NK-92 (cell line): ENCODE measurements around the gene FMNL1.

Source experiments
- DNase-seq: peaks from one replicate; lab custom pipeline; 2025; ENCODE audit not compliant: unreplicated experiment; lab: John Stamatoyannopoulos, UW

The FMNL1 gene

DNA sequence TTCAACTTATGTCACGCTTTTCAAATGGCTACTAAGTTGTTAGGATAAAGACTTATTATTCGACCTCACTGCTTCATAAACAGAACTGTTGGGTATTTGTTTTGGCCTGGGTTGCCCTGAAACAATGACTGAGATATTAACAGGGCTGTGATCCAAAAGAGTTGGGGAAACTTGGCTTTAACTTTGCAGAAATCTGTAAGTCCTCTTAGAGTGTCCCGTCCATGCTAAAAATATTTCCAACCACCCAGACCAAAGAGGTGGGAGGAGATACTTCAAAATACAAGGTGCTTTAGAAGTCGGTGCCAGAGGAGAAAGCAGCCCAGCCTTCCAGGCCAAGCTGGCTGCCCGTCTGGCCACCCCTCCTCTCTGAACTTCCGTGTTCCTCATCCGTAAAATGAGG, 56.3 kb downstream of the FMNL1 start:
- no peak for DNase-seq

DNA sequence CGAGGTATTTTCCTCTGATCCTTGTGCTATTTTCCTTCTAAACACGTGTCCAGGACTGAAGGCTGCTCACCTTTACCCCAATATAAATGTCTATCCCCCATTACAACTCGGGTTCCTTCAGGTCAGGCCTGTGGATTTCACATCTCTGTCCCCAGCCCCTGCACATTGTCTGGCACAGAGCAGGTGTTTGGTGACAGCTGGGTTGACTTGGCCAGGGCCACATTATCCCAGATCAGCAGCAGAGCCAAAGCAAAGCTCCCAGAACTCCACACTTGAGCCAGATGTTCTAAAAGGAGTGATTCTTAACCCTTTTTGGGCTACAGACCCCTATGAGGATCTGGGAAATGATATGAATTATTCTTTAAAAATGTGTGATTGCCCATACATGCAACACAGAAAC, 58.2 kb downstream of the FMNL1 start:
- no peak for DNase-seq

DNA sequence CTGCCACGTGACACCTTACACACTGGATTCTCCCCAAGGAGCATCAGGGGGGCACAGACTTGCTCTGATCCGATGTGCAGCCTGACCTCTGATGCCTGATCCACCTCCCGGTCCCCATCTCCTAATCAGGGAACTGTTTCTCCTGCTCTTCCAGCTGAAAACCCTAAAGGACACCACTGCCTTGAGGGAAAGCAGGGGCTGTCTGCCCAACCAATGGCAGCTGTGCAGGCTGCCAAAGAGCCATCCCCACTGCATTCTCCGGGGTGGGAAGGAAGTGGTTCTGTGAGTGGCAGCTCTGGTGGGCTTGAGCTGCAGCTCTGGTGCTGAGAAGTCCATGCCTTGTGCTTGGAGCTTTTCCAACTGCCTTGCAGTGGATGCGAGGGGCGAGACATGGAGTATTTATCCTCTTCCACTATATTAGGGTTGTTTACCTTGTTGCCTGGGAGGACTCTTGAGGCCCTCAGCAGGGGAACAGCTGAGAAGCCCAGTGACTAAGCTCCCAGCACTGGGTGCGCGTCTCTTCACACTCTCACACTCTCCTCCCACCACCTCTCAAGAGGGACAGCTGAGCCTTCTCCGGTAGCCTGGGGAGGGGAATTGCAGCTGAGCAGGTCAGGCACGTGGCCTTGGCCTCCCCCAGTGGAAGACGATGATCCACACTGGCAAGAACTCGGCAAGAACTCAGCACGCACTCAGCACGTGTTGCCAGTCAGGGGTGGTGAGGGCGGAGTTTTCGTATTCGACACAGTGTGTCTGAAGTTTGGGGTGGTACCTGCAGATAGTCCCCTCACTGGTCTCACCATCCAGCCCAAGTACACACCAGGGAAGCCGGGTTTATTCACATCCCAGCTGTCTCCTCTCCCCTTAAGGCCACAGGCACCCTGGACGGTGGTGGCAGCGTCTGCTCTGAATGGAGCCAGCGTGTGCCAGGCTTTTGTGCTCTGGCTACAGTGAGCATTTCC, 61.3 kb downstream of the FMNL1 start:
- no peak for DNase-seq

DNA sequence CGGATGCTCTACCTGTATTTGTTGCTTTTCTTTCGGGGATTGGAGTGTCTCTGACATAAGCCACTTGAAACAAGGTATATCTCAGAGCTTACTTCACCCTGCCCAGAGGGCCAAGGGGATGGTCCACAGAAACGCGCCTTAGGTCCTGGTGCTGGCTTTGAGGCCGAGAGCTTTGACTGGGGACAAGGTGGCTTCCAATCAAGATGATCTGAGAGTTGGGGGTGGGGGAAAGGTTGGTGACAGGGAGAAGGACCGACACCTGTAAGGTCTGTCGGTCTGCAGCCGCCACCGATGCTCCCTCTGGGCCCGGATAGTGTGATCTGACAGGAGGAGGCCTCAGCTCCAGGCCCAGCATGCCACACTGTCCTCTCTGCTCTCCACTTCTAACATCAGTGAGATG, 62.0 kb downstream of the FMNL1 start:
- no peak for DNase-seq

DNA sequence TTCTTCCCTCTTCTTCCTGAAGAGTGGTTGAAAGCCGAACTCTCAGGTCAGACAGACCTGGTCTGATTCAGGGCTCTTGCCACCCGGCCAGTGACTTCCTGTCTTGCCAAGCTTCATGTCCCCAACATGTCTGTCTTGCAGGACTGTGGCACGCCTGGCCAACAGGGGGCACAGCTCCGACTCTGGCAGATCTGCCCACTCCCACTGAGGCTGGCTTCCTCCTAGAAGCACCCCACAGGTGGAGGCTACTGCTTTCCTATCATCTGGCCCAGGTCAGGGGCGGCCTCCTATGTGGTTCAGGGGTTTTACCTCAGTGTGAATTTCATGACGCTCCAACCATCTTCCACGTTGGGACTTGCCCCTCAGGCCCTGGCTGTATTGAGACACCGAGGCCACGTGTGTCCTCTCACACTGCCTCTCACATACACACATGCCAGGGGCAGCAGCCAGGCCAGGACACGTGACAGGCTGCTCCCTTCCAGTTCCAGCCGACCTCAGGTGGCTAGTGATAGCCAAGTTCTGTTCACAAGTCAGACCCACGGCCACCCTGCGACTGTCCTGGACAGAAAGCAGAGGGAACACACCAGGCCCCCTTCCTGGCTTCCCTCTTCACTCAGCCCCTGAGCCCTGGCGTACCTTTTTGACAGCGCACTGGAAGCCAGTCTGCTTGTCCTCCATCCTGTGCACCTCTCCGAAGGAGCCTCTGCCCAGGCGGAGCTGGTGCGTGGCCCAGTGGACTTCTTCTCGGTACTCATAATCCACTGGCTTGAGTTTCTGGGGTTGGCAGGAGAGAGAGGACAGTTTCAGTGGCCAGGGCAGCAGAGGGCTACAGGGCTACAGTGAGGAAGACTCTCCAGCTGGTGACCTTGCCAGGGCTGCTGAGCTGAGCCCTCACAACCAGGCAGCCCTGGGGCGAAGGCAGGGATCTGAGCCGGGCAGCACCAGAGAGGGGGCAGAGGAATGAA, 62.8 kb downstream of the FMNL1 start:
- DNase-seq, result no peak

DNA sequence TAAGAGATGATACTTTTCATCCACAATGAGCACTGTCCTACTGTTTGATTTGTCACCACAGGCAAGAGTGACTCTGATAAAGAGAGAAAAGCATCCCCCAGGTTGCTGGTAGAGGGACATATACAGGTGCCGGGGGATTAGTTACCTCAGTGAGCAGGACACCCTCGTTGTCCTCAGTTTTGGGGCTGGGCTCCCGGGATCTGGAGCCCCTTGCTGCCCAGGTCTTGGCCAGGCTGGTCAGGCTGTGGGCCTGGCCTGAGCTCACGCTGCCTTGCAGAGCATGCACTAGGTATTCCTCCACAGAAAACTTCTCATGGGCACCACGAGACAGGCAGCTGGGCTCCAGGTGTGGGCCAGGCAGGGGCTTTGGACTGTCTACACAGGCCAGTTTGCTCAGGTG, 64.6 kb downstream of the FMNL1 start:
- no peak for DNase-seq

DNA sequence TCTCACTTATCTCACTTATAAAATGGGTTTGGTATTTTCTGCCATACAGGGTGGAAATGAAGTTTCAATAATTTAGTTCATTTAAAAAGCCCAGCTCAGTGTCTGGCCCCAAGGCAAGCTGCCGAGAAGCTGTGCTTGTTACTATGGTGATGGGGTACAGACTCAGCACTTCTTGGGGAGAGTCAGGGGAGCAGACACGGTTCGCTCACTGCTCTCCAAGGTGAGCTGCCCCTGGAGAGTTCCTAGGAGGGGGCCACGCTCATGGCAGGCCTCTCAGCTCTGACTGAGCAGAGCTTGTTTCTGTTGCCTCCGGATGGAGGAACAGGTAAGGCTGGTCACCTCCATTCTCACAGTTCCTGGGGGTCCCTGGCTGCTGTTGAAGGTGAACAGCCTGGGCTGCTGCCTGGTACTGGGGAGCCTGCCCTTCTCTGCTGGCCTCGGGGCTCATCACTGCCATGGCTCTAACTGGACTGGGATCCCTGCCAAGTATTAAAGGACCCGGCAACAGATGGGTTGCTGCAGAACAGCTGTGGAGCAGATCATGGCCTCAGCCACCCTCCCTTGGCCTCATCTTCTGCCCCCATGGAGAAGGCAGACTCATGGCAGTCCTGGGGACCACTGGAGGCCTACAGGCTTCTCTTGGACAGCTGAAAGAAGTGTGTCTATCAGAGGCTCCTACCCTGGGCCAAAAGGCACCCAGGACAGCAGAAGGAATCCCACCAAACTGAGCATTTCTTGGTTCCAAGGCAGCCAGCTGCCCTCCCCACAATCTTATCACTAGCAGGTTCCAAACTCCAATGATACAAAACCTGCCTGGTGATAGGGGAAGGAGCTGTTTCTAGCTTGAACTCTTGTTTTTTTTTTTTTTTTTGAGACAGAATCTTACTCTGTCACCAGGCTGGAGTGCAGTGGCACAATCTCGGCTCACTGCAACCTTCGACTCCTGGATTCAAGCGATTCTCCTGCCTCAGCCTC, 66.1 kb downstream of the FMNL1 start:
- no peak for DNase-seq

DNA sequence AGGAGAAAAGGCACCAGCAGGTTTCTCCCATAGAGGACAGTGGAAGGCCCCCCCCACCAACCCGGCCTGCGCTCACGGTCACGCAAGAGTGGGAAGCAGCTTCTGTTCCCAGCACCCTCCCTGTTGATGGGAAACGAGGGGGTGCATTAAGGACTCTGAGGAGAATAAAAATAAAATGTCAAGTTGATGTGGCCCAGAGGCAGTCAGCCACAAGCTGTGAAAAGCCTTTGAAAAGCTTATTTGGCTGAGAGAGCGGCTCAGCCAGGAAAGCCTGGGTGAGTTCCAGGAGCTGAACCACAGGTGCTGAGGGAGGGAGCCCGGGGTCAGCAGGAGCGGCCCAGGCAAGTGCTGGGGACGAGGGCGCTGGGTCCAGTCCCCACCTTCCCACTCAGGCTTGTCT, 67.1 kb downstream of the FMNL1 start:
- DNase-seq, result no peak

DNA sequence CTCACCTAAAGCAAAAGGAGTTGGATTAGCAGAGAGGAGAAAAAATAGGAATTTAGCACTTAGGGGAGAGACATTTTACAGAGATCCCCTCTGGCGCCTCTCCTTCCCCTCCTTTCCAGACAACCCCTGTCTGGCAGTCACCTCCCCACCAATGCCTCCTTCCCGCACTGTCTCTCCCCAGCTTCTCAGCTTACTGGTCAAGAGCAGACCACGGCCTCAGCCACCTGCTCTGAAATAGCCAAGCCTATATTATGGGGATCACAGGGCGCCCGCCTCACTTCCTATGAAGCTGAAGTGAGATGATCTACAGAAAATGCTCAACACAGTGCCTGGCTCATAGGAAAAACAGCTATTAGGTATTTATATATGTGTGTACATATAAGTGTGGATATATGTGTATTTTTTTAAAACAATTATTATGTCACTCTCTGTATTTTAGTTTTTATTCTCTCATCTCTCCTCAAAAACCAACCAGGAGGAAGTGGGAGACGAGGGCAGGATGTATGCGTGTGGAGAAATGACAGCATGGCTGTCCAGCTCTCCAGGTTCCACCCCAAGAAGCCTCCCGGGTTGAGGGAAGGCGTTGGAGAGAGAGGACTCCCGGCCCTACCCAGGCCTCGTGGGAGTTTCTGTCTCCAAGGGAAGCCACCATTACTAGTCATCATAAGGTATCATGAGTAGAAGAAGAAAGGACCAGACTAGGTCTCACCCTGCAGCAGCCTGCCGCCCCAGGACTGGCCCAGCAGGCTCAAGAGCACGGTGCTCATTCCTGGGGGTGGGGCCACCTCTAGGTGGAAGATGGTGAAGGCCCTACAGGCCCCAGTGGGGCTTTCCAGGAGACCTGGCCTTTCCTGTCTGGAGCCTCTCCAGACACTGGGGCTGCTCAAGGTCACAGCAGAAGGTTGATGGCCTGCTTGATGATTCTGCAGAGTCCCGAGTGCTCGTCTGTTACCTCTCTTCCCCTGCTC, 67.9 kb downstream of the FMNL1 start:
- DNase-seq, result no peak

DNA sequence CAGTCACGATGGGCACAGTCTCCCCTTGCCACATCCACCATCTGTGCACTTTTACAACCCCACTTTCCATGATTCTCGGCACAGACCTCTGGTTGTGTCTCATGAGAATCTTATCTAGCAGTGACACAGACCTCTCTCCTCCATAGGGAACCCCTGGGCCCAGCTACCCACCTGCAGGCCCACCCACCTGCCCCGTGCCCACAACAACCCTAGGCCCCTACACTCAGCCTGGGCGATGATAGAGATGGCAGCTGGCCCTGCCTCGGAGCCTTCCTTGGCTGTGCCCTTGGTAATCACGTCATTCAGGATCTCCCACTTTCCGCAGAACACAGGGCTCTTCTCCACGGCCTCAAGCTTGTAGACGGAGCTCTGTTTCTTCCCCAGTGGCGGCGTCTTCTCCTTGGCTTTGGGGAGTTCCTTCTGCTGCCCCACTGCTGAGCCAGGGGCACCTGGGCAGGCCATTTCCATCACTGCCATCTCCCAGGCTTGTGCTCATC, 68.6 kb downstream of the FMNL1 start:
- DNase-seq, result no peak

DNA sequence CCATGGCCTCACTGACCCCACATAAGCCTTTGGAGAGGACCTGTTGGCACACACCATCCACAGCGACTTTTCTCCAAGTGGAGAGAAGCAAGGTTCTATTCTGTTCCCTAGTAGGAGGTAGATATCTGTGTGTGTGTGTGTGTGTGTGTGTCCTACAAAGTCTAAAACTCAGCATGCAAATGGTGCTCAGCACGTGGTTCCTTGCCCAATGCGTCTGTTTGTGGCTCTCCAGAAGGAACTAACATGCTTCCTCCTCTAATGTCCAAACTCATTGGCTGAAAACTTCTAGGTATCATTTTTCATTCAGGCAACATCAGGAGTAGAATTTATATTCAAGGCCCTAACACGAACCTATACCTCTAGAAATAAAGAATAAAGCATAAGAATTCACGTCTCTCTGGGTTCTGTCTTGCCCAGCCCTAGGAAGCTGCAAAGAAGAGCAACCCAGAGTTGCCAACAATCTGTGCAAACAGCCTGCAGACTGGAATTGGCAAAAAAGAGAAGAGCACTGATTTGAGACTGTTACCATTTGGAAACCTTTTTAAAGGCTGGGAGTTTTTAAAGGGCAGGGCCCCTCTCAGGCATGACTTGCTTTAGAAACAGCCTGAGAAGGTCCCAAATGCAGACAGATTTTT, 69.6 kb downstream of the FMNL1 start:
- no peak for DNase-seq

DNA sequence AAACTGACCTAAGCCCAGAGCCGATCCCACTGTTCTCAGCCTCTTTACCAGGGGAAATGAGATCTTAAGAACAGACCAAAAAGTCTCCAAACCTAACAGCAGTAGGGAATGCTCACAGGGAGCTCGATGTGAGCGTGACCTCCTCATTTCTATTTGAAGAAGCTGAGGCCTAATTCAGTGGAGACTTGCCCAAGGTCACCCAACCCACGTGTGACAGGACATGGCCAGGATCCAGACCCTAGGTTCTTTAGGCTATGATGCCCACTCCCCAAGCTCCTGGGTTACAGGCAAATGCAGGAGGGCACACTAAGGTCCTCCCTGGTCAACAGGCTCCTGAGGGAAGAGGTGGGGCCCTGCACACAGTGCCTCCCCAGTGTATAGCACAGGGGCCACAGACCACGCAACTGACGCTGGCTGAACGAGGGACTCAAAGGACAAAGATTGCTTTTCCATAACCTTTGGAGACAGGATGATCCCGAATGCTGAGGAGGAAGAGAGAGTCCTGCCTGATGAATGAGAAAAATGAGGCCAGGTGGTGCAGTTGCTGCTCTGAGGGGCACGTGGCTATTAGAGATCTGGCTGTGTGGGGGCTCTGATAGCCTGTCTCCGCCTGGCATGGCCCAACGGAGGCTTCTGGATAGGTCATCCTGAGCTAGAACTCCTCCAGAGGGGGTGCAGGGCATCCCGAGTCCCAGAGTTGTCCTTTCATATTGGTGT, 71.2 kb downstream of the FMNL1 start:
- DNase-seq, result no peak

DNA sequence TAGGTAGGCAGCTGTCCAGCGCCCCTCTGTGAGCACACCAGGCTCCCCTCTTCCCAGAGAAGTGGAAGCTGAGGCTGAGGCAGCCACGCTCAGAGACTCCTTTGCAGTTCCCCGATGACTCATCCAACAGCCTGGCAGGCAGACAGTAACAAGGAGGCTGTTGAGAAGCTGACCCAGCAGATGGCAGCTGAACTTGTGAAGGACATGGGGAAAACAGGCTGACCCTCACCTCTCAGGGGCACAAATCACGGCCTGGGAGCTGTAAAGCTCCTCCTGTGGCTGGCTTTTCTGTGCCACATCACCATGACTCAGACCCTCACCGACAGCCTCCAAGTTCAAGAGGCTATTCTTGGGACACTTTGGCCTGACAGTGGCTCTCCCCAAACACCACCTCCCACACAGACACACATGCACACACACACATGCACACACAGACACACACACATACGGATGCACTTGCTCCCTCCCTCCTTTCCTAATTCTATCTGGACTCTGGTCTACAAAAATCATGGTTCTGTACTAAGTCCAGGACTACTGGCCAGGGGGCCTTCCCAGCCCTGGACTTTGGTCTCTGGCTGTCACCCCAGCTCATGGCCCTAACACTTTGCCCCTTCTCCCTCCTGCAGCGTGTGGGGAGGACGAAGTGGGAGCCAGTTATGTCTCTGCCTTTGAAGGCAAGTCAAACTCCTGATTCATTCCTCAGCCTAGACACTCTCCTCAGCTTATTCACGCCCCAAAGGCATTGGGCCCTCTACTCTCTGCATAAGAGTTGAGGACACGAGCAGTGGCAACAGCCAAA, 71.9 kb downstream of the FMNL1 start:
- DNase-seq, result no peak

DNA sequence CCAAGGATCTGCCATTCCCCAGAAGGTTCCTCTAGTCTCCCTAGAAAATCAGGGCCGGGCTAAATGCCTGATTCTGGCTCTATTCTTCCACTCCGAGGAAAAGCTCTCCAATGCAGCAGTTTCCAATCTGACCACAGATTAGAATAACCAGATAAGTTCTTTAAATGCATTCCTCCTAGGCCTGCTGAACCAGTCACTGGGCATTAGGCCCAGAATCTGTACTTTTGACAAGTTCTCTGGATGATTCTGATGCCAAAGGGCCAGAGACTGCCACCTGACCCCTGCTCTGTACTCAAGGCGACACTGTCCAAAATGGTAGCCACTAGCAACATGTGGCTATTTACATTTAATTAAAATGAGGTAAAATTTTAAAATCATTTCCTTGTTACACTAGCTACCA, 72.8 kb downstream of the FMNL1 start:
- DNase-seq, result no peak

DNA sequence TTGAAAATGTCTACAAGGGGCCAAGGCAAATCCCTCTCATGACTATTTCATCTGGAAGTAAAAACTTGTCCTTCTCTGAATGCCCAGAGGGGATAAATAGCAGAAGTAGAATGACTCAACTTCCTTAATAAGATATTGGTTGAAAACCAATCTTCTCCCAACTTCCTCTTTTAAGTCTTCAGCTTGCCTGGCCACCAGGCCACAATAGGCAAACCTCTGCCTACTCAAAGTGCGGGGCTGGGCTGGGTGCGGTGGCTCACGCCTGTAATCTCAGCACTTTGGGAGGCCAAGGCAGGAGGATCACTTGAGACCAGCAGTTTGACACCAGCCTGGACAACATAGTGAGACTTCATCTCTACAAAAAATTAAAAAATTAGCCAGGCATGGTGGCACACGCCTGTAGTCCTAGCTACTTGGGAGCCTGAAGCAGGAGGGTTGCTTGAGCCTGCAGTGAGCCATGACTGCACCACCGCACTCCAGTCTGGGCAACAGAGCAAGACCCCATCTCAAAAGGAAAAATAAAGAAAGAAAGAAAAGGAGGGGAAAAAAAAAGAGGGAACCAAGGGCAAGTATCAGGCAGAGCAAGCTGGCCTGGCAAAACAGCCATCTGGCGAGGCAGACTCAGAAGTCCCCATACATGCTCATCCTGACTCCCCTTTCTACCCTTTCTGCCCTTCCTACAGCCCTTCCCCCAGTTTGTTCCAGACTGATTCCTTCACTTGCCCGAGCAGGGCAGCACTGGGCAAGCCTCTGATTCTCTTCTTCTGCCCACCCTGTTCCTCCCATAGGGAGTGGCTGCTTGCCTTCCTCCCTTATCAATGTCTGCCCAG, 74.5 kb downstream of the FMNL1 start:
- no peak for DNase-seq

DNA sequence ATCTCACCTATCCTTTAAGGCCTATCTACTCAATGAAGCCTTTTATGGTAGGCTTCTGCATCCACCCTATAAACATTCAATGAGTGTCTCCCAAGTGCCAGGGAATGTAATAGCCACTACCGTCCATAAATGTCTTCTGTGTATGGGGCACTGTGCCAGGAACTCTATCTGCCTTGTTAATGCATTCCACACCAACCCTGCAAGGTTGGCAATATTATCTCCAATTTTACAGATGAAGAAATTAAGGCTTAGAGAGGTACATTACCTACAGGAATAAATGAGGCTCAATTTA, 75.1 kb downstream of the FMNL1 start:
- DNase-seq, result no peak
